K562 (cell line): Measurements from ENCODE around the gene JUNB. TPM values are rescaled to one million over a fixed set of nuclear protein-coding genes. Genes with fewer than 3 reads are reported as not detected.

Source experiments
- BACH1 ChIP-seq: fragments of 200-800 bp; sonication (Bioruptor generic); IDR thresholded peaks from 2 replicates; pipeline ENCODE4 v1.6.1; 2016; ENCODE audit warnings: missing genetic modification characterization, missing compliant biosample characterization
- CBX1 ChIP-seq: sonication (generic); IDR thresholded peaks from 2 replicates; pipeline ENCODE4 v1.6.1; 2016; ENCODE audit warnings: antibody characterized with exemption, low read depth, mild to moderate bottlenecking
- GABPB1 ChIP-seq: sonication (generic); formaldehyde crosslinking; IDR thresholded peaks from 2 replicates; pipeline ENCODE4 v1.8.0; 2022; ENCODE audit warnings: mild to moderate bottlenecking, missing genetic modification reagents
- HDGF ChIP-seq: fragments of 450-650 bp; IDR thresholded peaks from 2 replicates; pipeline ENCODE4 v1.6.1; 2016
- KDM2B ChIP-seq: fragments of 250-450 bp; sonication (Bioruptor Pico); IDR thresholded peaks from 2 replicates; pipeline ENCODE4 v1.8.0; 2021; ENCODE audit warnings: mild to moderate bottlenecking, moderate library complexity
- L3MBTL2 ChIP-seq: fragments of 450-650 bp; IDR thresholded peaks from 2 replicates; pipeline ENCODE4 v1.6.1; 2016; ENCODE audit warnings: mild to moderate bottlenecking, moderate library complexity
- LCOR ChIP-seq: sonication (generic); formaldehyde crosslinking; IDR thresholded peaks from 2 replicates; pipeline ENCODE4 v1.8.0; 2022; ENCODE audit warnings: mild to moderate bottlenecking, missing genetic modification reagents
- MCM5 ChIP-seq: fragments of 450-650 bp; IDR thresholded peaks from 2 replicates; pipeline ENCODE4 v1.6.1; 2016; ENCODE audit warnings: low read depth
- MED1 ChIP-seq: sonication (generic); formaldehyde crosslinking; IDR thresholded peaks from 2 replicates; pipeline ENCODE4 v1.8.1; 2023; ENCODE audit warnings: missing genetic modification reagents, borderline replicate concordance
- NONO ChIP-seq, 2 experiments: fragments of 200-400 bp in 1 of 2; fragments of 450-650 bp in 1 of 2; formaldehyde crosslinking in 1 of 2; IDR thresholded peaks; 2 replicates each; pipeline ENCODE4 v1.6.1; 2017; ENCODE audit warnings: low read depth in 2 of 2, mild to moderate bottlenecking in 2 of 2, moderate library complexity in 2 of 2, low read length in 1 of 2
- NUFIP1 ChIP-seq: fragments of 450-650 bp; IDR thresholded peaks from 2 replicates; pipeline ENCODE4 v1.6.1; 2018; ENCODE audit not compliant: partially characterized antibody
- POU5F1 ChIP-seq: fragments of 150-350 bp; IDR thresholded peaks from 2 replicates; pipeline ENCODE4 v1.6.1; 2014; ENCODE audit warnings: borderline replicate concordance, low read length, low read depth, mild to moderate bottlenecking; ENCODE audit not compliant: partially characterized antibody
- RAD51 ChIP-seq: fragments of 450-650 bp; IDR thresholded peaks from 2 replicates; pipeline ENCODE4 v1.7.1; 2016; ENCODE audit warnings: low read depth, mild to moderate bottlenecking, borderline replicate concordance
- SLC30A9 ChIP-seq: fragments of 250-450 bp; sonication (Bioruptor Pico); IDR thresholded peaks from 2 replicates; pipeline ENCODE4 v1.8.0; 2022; ENCODE audit warnings: mild to moderate bottlenecking, moderate library complexity
- TARDBP ChIP-seq: fragments of 450-650 bp; IDR thresholded peaks from 2 replicates; pipeline ENCODE4 v1.6.1; 2016
- ZNF584 ChIP-seq: fragments of 200-800 bp; sonication (Bioruptor generic); IDR thresholded peaks from 2 replicates; pipeline ENCODE4 v1.6.1; 2016; ENCODE audit warnings: low read depth, mild to moderate bottlenecking, missing genetic modification characterization, missing compliant biosample characterization
- polyA plus RNA-seq, 8 experiments: library from polyadenylated mRNA; depleted of rRNA in 4 of 8; stranded (reverse) in 5 of 8; unstranded in 3 of 8; fragments of >200 nt; fragmentation: Nextera tagmentation in 2 of 8; fragmentation: Illumina TruSeq in 1 of 8; extraction: Ambion mirVana in 2 of 8; extraction: Trizol in 1 of 8; gene quantifications; 2 replicates each; pipeline versions ENCODE4 v1.2.1 to v1.2.3, GENCODE V29; 2011 to 2014; ENCODE audit warnings: inconsistent platforms in 1 of 8, missing spikeins in 1 of 8
- total RNA-seq, 7 experiments: library from RNA; depleted of rRNA in 6 of 7; stranded (reverse); fragments of >200 nt in 6 of 7; fragmentation: Illumina TruSeq in 2 of 7; extraction: Trizol in 2 of 7; gene quantifications; 2 replicates each; pipeline versions ENCODE4 v1.2.1 to v1.2.3, GENCODE V29; 2011 to 2021; ENCODE audit warnings: low replicate concordance in 1 of 7
- TF ChIP-seq, protein P1 (sequence below): fragments of 250-450 bp; sonication (Bioruptor Pico); IDR thresholded peaks from 2 replicates; pipeline ENCODE4 v1.4.0; 2020
- TF ChIP-seq, protein P2 (sequence below), 3 experiments: IDR thresholded peaks in 2 of 3; conservative IDR thresholded peaks in 1 of 3; 2 replicates each; pipeline ENCODE4 v1.5.1; 2011 to 2012; ENCODE audit warnings: low read length in 3 of 3, mild to moderate bottlenecking in 3 of 3, control low read depth in 2 of 3, improper control_type of control experiment in 1 of 3, inconsistent platforms in 1 of 3, low read depth in 1 of 3, mixed read lengths in 1 of 3, moderate library complexity in 1 of 3; ENCODE audit not compliant: insufficient read depth in 2 of 3
- TF ChIP-seq, protein P3 (sequence below), 3 experiments: fragments of 200-800 bp in 1 of 3; fragments of 250-450 bp in 1 of 3; fragments of 450-650 bp in 1 of 3; sonication (Bioruptor Pico) in 1 of 3; sonication (Bioruptor generic) in 1 of 3; formaldehyde crosslinking in 1 of 3; IDR thresholded peaks; 2 replicates each; pipeline versions ENCODE4 v1.6.1 to v1.8.0; 2016 to 2022; ENCODE audit warnings: mild to moderate bottlenecking in 2 of 3, missing genetic modification characterization in 2 of 3, missing compliant biosample characterization in 1 of 3, moderate library complexity in 1 of 3

The JUNB gene
- total and polyA plus RNA-seq, 9 of the 15 experiments (the other 6 are each of a cell fraction or from before 2014, with no cell fraction given): 0.23 to 88.1 (median 13.1) TPM

DNA sequence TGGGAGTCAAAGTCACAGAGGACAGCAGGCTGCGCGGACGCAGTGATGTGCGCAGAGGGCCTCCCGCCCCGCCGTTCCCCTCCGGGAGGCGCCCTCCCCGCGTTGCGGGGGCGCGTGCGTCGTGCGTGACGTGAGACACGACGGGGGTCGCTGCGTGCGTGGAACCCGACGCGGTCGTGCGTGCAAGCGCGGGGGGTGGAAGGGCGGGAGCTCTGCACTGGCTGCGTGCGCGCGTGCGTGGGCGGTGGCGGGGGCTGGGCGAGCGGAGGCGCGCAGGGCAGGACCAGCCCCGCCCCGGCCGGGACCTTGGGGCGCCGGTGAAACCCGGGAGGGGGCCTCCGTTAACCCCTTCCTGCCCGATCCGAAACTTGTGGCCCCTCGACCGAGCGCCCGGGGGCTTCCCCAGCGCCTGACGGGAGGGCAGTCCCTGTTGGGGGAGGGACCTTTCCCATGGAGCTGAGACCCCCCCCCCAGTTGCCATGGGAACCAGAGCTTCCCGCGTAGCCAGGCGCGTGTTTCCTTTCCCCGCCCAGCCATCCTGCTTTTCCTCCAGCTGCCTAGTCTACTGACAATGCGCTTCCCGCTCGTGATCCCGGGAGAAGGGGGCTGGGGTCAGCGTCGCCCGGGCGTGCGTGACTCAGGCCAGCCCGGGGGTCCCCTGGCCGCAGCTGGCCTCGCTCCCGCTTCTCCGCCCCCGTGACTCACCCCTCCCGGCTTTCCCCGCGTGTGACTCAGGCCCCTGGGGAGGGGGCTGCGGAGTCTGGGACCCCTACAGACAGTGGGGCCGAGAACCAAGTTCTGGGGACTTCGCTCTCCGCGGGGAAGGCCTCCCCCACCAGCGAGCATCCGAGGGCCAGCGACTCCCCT is 8.6 kb upstream of the JUNB start (continued):
- TF ChIP-seq SLC30A9 (CRISPR knock-in tag): no peak
- peak; percentile 84 for TF ChIP-seq L3MBTL2
- no peak for TF ChIP-seq ZNF584 (CRISPR knock-in tag)
- TF ChIP-seq, protein P1, sequence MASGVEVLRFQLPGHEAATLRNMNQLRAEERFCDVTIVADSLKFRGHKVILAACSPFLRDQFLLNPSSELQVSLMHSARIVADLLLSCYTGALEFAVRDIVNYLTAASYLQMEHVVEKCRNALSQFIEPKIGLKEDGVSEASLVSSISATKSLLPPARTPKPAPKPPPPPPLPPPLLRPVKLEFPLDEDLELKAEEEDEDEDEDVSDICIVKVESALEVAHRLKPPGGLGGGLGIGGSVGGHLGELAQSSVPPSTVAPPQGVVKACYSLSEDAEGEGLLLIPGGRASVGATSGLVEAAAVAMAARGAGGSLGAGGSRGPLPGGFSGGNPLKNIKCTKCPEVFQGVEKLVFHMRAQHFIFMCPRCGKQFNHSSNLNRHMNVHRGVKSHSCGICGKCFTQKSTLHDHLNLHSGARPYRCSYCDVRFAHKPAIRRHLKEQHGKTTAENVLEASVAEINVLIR: peak; percentile 72
- peak; percentile 100 for TF ChIP-seq TARDBP
- TF ChIP-seq BACH1 (tag): no peak
- no peak for TF ChIP-seq MCM5
- TF ChIP-seq NONO (IDR thresholded peaks at IDR 0.05; ENCODE audit: low read depth in 2 of 2, low read length in 1 of 2): peak in 1 of 2 experiments; percentile 92; a peak in 2 of 4 replicates
- peak; percentile 71 for TF ChIP-seq GABPB1 (CRISPR knock-in tag)
- TF ChIP-seq, protein P2, sequence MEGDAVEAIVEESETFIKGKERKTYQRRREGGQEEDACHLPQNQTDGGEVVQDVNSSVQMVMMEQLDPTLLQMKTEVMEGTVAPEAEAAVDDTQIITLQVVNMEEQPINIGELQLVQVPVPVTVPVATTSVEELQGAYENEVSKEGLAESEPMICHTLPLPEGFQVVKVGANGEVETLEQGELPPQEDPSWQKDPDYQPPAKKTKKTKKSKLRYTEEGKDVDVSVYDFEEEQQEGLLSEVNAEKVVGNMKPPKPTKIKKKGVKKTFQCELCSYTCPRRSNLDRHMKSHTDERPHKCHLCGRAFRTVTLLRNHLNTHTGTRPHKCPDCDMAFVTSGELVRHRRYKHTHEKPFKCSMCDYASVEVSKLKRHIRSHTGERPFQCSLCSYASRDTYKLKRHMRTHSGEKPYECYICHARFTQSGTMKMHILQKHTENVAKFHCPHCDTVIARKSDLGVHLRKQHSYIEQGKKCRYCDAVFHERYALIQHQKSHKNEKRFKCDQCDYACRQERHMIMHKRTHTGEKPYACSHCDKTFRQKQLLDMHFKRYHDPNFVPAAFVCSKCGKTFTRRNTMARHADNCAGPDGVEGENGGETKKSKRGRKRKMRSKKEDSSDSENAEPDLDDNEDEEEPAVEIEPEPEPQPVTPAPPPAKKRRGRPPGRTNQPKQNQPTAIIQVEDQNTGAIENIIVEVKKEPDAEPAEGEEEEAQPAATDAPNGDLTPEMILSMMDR (IDR thresholded peaks at IDR 0.05 in 2 of 3, conservative IDR thresholded peaks at IDR 0.05 in 1 of 3; ENCODE audit: insufficient read depth in 2 of 3, low read depth in 1 of 3, low read length in 3 of 3): peak; percentile 20 to 32 (median 30); a peak in 2 of 6 replicates
- TF ChIP-seq, protein P3, sequence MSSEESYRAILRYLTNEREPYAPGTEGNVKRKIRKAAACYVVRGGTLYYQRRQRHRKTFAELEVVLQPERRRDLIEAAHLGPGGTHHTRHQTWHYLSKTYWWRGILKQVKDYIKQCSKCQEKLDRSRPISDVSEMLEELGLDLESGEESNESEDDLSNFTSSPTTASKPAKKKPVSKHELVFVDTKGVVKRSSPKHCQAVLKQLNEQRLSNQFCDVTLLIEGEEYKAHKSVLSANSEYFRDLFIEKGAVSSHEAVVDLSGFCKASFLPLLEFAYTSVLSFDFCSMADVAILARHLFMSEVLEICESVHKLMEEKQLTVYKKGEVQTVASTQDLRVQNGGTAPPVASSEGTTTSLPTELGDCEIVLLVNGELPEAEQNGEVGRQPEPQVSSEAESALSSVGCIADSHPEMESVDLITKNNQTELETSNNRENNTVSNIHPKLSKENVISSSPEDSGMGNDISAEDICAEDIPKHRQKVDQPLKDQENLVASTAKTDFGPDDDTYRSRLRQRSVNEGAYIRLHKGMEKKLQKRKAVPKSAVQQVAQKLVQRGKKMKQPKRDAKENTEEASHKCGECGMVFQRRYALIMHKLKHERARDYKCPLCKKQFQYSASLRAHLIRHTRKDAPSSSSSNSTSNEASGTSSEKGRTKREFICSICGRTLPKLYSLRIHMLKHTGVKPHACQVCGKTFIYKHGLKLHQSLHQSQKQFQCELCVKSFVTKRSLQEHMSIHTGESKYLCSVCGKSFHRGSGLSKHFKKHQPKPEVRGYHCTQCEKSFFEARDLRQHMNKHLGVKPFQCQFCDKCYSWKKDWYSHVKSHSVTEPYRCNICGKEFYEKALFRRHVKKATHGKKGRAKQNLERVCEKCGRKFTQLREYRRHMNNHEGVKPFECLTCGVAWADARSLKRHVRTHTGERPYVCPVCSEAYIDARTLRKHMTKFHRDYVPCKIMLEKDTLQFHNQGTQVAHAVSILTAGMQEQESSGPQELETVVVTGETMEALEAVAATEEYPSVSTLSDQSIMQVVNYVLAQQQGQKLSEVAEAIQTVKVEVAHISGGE (CRISPR knock-in tag; IDR thresholded peaks at IDR 0.05): peak in 1 of 3 experiments; percentile 26; a peak in 1 of 6 replicates
- no peak for TF ChIP-seq HDGF
- no peak for TF ChIP-seq NUFIP1
- peak; percentile 49; the same call in 1 of the 2 replicates for TF ChIP-seq KDM2B (CRISPR knock-in tag)
- TF ChIP-seq CBX1: 0 out of 2 replicates have a peak, but pooled peaks have one; percentile 45
- no peak for TF ChIP-seq RAD51
- TF ChIP-seq MED1 (CRISPR knock-in tag): peak; percentile 53; the same call in 1 of the 2 replicates
- 0 out of 2 replicates have a peak, but pooled peaks have one; percentile 50 for TF ChIP-seq LCOR (CRISPR knock-in tag)
- no peak for TF ChIP-seq POU5F1
